ENCODE results near the gene ARHGAP31. TPM values are rescaled to one million over a fixed set of nuclear protein-coding genes. Genes with fewer than 3 reads are reported as not detected.

ARHGAP31 gene
- polyA plus RNA-seq = 1 to 10 TPM in 3 of 4 donors, under 1 TPM in 1; 0.89 to 6.4 (median 4.0) TPM
- long read RNA-seq, donor 1 = 0 reads
- long read RNA-seq, donor 2 = 0 reads
- long read RNA-seq, donor 3 = 0 reads
- long read RNA-seq, donor 4 = 0 reads
- long read RNA-seq, donor 5 = 0 reads
- long read RNA-seq, donor 6 = 0 reads
- long read RNA-seq, donor 7 = 0 reads
- long read RNA-seq, donor 8 = 0 reads
- long read RNA-seq, donor 9 = 0 reads
- long read RNA-seq, donor 10, full-length matches to known transcripts = 1 of 1 reads
- long read RNA-seq, donor 10, partial matches to known transcripts = 0 of 1 reads
- long read RNA-seq, donor 10, other reads (novel, unspliced or antisense) = 0 of 1 reads

DNA sequence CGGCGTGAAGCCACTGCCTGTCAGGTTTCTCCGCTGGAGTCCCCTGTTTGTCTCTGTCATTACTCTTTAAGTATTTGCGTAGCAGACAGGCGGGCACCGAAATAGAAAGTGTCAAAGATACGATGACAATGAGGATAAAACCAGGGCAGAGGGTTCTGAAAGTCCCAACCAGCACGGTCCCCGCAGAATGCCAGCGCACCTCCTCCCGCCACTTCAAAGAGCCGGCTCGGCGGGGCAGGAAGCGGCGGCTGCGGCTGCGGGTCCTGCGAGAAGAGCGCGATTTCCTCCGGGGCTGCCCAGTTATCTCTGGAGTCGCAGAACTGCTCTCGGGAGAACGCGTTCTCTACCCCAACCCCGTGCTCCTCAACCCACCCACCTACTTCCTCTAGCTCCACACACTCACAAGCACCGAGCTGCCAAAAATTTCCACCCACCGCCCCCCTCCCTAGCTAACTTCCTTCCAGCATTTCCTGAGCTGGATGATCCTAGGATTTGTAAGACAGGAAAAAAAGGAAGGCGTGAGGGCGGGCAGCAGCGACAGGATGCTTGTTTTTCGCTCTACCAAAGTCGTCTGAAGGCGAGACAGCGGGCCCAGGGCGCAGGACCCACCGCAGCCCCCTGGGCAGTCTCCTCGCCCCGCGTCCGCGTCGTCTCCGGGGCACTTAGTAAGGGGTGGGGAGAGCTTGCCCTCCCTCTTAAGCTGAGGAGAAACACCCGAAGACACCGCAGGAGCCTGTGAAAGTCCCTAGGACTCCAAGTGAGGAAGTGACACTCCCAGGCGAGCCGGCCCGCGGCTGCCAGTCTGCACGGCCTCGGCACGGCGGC, at the start of gene ARHGAP31:
Gene ARHGAP31, plus strand, starts transcription at position 513 of the 825 bp plus-strand sequence. CDS start 522 bp downstream, outside the sequence.
- Histone ChIP-seq H3K36me3 (ENCODE audit: control insufficient read depth in 3 of 3, insufficient read depth in 2 of 3, low read depth in 1 of 3, low read length in 3 of 3) (peaks cover 0 to 2% (median 0%) of the 10 kb centered on the region in 3 donors), H3K4me3 (ENCODE audit: low read depth in 1 of 3, low read length in 3 of 3) (peak within 1 kb of the TSS; percentile 42 to 69 (median 61)), H3K27ac (ENCODE audit: low read depth in 1 of 3, low read length in 2 of 3) (peak within 1 kb of the TSS; percentile 63 to 95 (median 71)), H3K4me1 (ENCODE audit: control insufficient read depth in 3 of 3, insufficient read depth in 2 of 3, low read depth in 1 of 3, low read length in 2 of 3) (no peaks in the 10 kb centered on the region), H3K27me3 (ENCODE audit: control insufficient read depth in 3 of 3, insufficient read depth in 3 of 3, low read length in 3 of 3) (no peaks in the 10 kb centered on the region), H3K9me3 (ENCODE audit: control insufficient read depth in 2 of 2, insufficient read depth in 1 of 2, low read depth in 1 of 2, low read length in 1 of 2) (no peaks in the 10 kb centered on the region)
- FAIRE-seq (no peak), DNase-seq (peak; percentile 52 to 77)
- 0 to 1% (median 0%) methylated on average over 48 to 55 of the region's 55 CpGs for WGBS, 3 donors

DNA sequence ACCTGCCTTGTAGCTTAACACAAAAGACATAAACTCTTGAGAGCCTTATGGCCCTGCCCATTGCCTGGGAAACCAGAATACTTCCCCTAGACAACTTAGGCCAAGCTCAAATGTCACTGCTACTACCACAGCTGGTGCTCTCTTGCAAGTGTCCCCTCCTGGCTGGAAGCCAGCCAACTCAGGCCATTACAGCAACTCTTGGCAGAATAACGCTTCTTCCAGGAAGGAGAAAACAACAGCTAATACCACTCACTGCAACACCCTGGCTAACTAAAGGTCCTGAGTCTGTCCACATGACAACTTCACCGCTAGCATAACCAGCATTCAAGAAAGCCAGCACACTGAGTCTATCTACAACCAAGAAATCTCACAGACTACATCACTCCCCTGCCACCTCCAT, 48.4 kb upstream of the ARHGAP31 start:
- Histone ChIP-seq H3K4me3 (ENCODE audit: low read depth in 1 of 3, low read length in 3 of 3) (no peak overlapping the region), H3K27me3 (ENCODE audit: control insufficient read depth in 3 of 3, insufficient read depth in 3 of 3, low read length in 3 of 3) (no peaks in the 10 kb centered on the region), H3K36me3 (ENCODE audit: control insufficient read depth in 3 of 3, insufficient read depth in 2 of 3, low read depth in 1 of 3, low read length in 3 of 3) (no peaks in the 10 kb centered on the region), H3K27ac (ENCODE audit: low read depth in 1 of 3, low read length in 2 of 3) (no peak overlapping the region), H3K4me1 (ENCODE audit: control insufficient read depth in 3 of 3, insufficient read depth in 2 of 3, low read depth in 1 of 3, low read length in 2 of 3) (no peaks in the 10 kb centered on the region), H3K9me3 (ENCODE audit: control insufficient read depth in 2 of 2, insufficient read depth in 1 of 2, low read depth in 1 of 2, low read length in 1 of 2) (peaks cover 0 to 14% of the 10 kb centered on the region in 2 donors)
- DNase-seq = no peak
- 76 to 88% (median 86%) methylated on average over 2 of the region's 2 CpGs for WGBS, 3 donors
- no peak for FAIRE-seq

DNA sequence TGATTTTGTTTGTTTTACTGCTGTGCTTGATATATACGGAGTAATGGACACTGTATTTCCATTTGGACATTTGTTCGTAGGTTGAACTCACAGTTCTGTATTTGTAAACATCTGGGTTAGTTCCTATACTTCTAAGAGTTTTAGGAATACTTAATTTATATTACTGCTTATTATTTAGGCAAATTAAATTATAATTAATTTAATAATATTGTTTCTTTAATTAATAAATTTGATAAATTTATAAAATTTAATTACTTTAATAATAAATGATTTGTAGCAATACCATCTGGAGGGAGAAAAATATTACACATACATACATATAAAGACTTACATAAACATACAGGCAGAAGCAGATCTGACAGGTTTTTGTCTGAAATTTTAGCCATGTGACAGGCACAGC, 39.0 kb upstream of the ARHGAP31 start:
- FAIRE-seq = peak; percentile 57
- H3K4me3 ChIP-seq (ENCODE audit: low read depth in 1 of 3, low read length in 3 of 3) = no peak overlapping the region
- no peak overlapping the region for H3K27ac ChIP-seq (ENCODE audit: low read depth in 1 of 3, low read length in 2 of 3)
- no peaks in the 10 kb centered on the region for H3K36me3 ChIP-seq (ENCODE audit: control insufficient read depth in 3 of 3, insufficient read depth in 2 of 3, low read depth in 1 of 3, low read length in 3 of 3)
- H3K27me3 ChIP-seq (ENCODE audit: control insufficient read depth in 3 of 3, insufficient read depth in 3 of 3, low read length in 3 of 3) = no peaks in the 10 kb centered on the region
- DNase-seq = no peak
- WGBS, 3 donors = 80 to 94% (median 93%) methylated on average over 2 of the region's 2 CpGs
- no peaks in the 10 kb centered on the region for H3K4me1 ChIP-seq (ENCODE audit: control insufficient read depth in 3 of 3, insufficient read depth in 2 of 3, low read depth in 1 of 3, low read length in 2 of 3)
- no peaks in the 10 kb centered on the region for H3K9me3 ChIP-seq (ENCODE audit: control insufficient read depth in 2 of 2, insufficient read depth in 1 of 2, low read depth in 1 of 2, low read length in 1 of 2)

GRCh38 chr3:119257111-119257510, 37.1 kb upstream of the ARHGAP31 start:
- Histone ChIP-seq H3K36me3 (ENCODE audit: control insufficient read depth in 3 of 3, insufficient read depth in 2 of 3, low read depth in 1 of 3, low read length in 3 of 3) (no peaks in the 10 kb centered on the region), H3K4me1 (ENCODE audit: control insufficient read depth in 3 of 3, insufficient read depth in 2 of 3, low read depth in 1 of 3, low read length in 2 of 3) (no peaks in the 10 kb centered on the region), H3K4me3 (ENCODE audit: low read depth in 1 of 3, low read length in 3 of 3) (no peak overlapping the region), H3K9me3 (ENCODE audit: control insufficient read depth in 2 of 2, insufficient read depth in 1 of 2, low read depth in 1 of 2, low read length in 1 of 2) (no peaks in the 10 kb centered on the region), H3K27me3 (ENCODE audit: control insufficient read depth in 3 of 3, insufficient read depth in 3 of 3, low read length in 3 of 3) (no peaks in the 10 kb centered on the region), H3K27ac (ENCODE audit: low read depth in 1 of 3, low read length in 2 of 3) (no peak overlapping the region)
- 68 to 88% (median 70%) methylated on average over 2 of the region's 2 CpGs for WGBS, 3 donors
- DNase-seq = no peak
- FAIRE-seq = no peak

- Histone ChIP-seq H3K9me3 (ENCODE audit: control insufficient read depth in 2 of 2, insufficient read depth in 1 of 2, low read depth in 1 of 2, low read length in 1 of 2) (no peaks in the 10 kb centered on the region), H3K4me3 (ENCODE audit: low read depth in 1 of 3, low read length in 3 of 3) (no peak overlapping the region), H3K27ac (ENCODE audit: low read depth in 1 of 3, low read length in 2 of 3) (no peak overlapping the region), H3K36me3 (ENCODE audit: control insufficient read depth in 3 of 3, insufficient read depth in 2 of 3, low read depth in 1 of 3, low read length in 3 of 3) (no peaks in the 10 kb centered on the region), H3K4me1 (ENCODE audit: control insufficient read depth in 3 of 3, insufficient read depth in 2 of 3, low read depth in 1 of 3, low read length in 2 of 3) (no peaks in the 10 kb centered on the region), H3K27me3 (ENCODE audit: control insufficient read depth in 3 of 3, insufficient read depth in 3 of 3, low read length in 3 of 3) (no peaks in the 10 kb centered on the region)
- DNase-seq = peak in 1 of 2 donors; percentile 20
- WGBS, 3 donors = 54 to 81% (median 70%) methylated on average over 8 of the region's 8 CpGs
- FAIRE-seq = no peak
Measured at GRCh38 chr3:119257654-119258410, 36.4 kb upstream of the ARHGAP31 start.

GRCh38 chr3:119258915-119259314, 35.3 kb upstream of the ARHGAP31 start:
- no peak overlapping the region for H3K27ac ChIP-seq (ENCODE audit: low read depth in 1 of 3, low read length in 2 of 3)
- no peaks in the 10 kb centered on the region for H3K9me3 ChIP-seq (ENCODE audit: control insufficient read depth in 2 of 2, insufficient read depth in 1 of 2, low read depth in 1 of 2, low read length in 1 of 2)
- WGBS, 3 donors = 13 to 26% (median 19%) methylated on average over 1 of the region's 1 CpG
- FAIRE-seq (no peak), DNase-seq (no peak)
- no peak overlapping the region for H3K4me3 ChIP-seq (ENCODE audit: low read depth in 1 of 3, low read length in 3 of 3)
- H3K4me1 ChIP-seq (ENCODE audit: control insufficient read depth in 3 of 3, insufficient read depth in 2 of 3, low read depth in 1 of 3, low read length in 2 of 3) = no peaks in the 10 kb centered on the region
- H3K27me3 ChIP-seq (ENCODE audit: control insufficient read depth in 3 of 3, insufficient read depth in 3 of 3, low read length in 3 of 3) = no peaks in the 10 kb centered on the region
- no peaks in the 10 kb centered on the region for H3K36me3 ChIP-seq (ENCODE audit: control insufficient read depth in 3 of 3, insufficient read depth in 2 of 3, low read depth in 1 of 3, low read length in 3 of 3)

- no peaks in the 10 kb centered on the region for H3K9me3 ChIP-seq (ENCODE audit: control insufficient read depth in 2 of 2, insufficient read depth in 1 of 2, low read depth in 1 of 2, low read length in 1 of 2)
- DNase-seq (no peak), FAIRE-seq (no peak)
- no peak overlapping the region for H3K4me3 ChIP-seq (ENCODE audit: low read depth in 1 of 3, low read length in 3 of 3)
- 77 to 91% (median 91%) methylated on average over 4 of the region's 4 CpGs for WGBS, 3 donors
- no peak overlapping the region for H3K27ac ChIP-seq (ENCODE audit: low read depth in 1 of 3, low read length in 2 of 3)
- no peaks in the 10 kb centered on the region for H3K36me3 ChIP-seq (ENCODE audit: control insufficient read depth in 3 of 3, insufficient read depth in 2 of 3, low read depth in 1 of 3, low read length in 3 of 3)
- no peaks in the 10 kb centered on the region for H3K27me3 ChIP-seq (ENCODE audit: control insufficient read depth in 3 of 3, insufficient read depth in 3 of 3, low read length in 3 of 3)
- H3K4me1 ChIP-seq (ENCODE audit: control insufficient read depth in 3 of 3, insufficient read depth in 2 of 3, low read depth in 1 of 3, low read length in 2 of 3) = no peaks in the 10 kb centered on the region
Measured at GRCh38 chr3:119259821-119260220, 34.4 kb upstream of the ARHGAP31 start.

DNA sequence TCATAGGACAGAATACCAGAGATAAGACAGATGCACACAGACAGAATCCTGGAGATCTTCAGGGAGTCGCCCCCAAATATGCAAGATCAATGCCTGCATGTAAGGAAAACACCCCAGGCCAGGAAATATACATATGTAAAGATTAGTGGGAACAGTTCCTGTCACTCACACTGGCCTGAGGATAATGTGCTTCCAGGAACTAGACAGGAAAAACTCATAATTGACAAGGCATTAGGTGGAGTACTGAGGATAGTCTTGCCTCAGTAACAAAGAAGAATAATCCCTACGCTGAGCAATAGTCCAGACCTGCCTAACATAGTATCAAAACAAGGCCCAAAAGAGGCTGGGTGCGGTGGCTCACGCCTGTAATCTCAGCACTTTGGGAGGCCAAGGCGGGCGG, 33.1 kb upstream of the ARHGAP31 start:
- FAIRE-seq = no peak
- no peaks in the 10 kb centered on the region for H3K36me3 ChIP-seq (ENCODE audit: control insufficient read depth in 3 of 3, insufficient read depth in 2 of 3, low read depth in 1 of 3, low read length in 3 of 3)
- H3K4me1 ChIP-seq (ENCODE audit: control insufficient read depth in 3 of 3, insufficient read depth in 2 of 3, low read depth in 1 of 3, low read length in 2 of 3) = no peaks in the 10 kb centered on the region
- no peak overlapping the region for H3K4me3 ChIP-seq (ENCODE audit: low read depth in 1 of 3, low read length in 3 of 3)
- no peaks in the 10 kb centered on the region for H3K9me3 ChIP-seq (ENCODE audit: control insufficient read depth in 2 of 2, insufficient read depth in 1 of 2, low read depth in 1 of 2, low read length in 1 of 2)
- H3K27me3 ChIP-seq (ENCODE audit: control insufficient read depth in 3 of 3, insufficient read depth in 3 of 3, low read length in 3 of 3) = no peaks in the 10 kb centered on the region
- no peak overlapping the region for H3K27ac ChIP-seq (ENCODE audit: low read depth in 1 of 3, low read length in 2 of 3)
- no peak for DNase-seq
- 69 to 78% (median 76%) methylated on average over 5 to 6 of the region's 6 CpGs for WGBS, 3 donors
